Measurements from ENCODE around the gene MYMX.

MYMX gene

GRCh38 chr6:44260011-44260410 is 43.3 kb downstream of the MYMX start:
- TF ChIP-seq POLR2A (IDR thresholded peaks at IDR 0.05; ENCODE audit: low read length) (no peak), GATA1 (IDR thresholded peaks at IDR 0.05; ENCODE audit: low read depth, low read length) (no peak)
- no peak for DNase-seq

- DNase-seq, result no peak
- TF ChIP-seq POLR2A (IDR thresholded peaks at IDR 0.05; ENCODE audit: low read length) (no peak), GATA1 (IDR thresholded peaks at IDR 0.05; ENCODE audit: low read depth, low read length) (no peak)
Observed at GRCh38 chr6:44260451-44261297, 43.9 kb downstream of the MYMX start.

GRCh38 chr6:44261581-44261980 is 44.9 kb downstream of the MYMX start:
- no peak for DNase-seq
- no peak for TF ChIP-seq GATA1 (IDR thresholded peaks at IDR 0.05; ENCODE audit: low read depth, low read length)
- no peak for TF ChIP-seq POLR2A (IDR thresholded peaks at IDR 0.05; ENCODE audit: low read length)

- no peak for DNase-seq
- TF ChIP-seq POLR2A (IDR thresholded peaks at IDR 0.05; ENCODE audit: low read length) (no peak), GATA1 (IDR thresholded peaks at IDR 0.05; ENCODE audit: low read depth, low read length) (no peak)
Observed at GRCh38 chr6:44262467-44263353, 46.0 kb downstream of the MYMX start.

GRCh38 chr6:44263354-44264100 is 46.8 kb downstream of the MYMX start:
- no peak for DNase-seq
- TF ChIP-seq GATA1 (IDR thresholded peaks at IDR 0.05; ENCODE audit: low read depth, low read length) (no peak), POLR2A (IDR thresholded peaks at IDR 0.05; ENCODE audit: low read length) (no peak)

- no peak for DNase-seq
- TF ChIP-seq GATA1 (IDR thresholded peaks at IDR 0.05; ENCODE audit: low read depth, low read length) (no peak), POLR2A (IDR thresholded peaks at IDR 0.05; ENCODE audit: low read length) (no peak)
Observed at GRCh38 chr6:44264154-44265006, 47.7 kb downstream of the MYMX start.

- peak; percentile 84 to 90 for DNase-seq
Observed at GRCh38 chr6:44265007-44265721, 48.4 kb downstream of the MYMX start, which contains the start of gene NFKBIE. TSS of gene NFKBIE (minus strand) at chr6:44265551. CDS start at chr6:44265346, 205 bp downstream.

GRCh38 chr6:44265722-44266233 is 49.1 kb downstream of the MYMX start:
- no peak for DNase-seq

More at GRCh38 chr6:44265007-44265721, 48.4 kb downstream of the MYMX start, which contains the start of gene NFKBIE:
- TF ChIP-seq POLR2A (IDR thresholded peaks at IDR 0.05; ENCODE audit: low read length), result peak; percentile 37
- no peak for TF ChIP-seq GATA1 (IDR thresholded peaks at IDR 0.05; ENCODE audit: low read depth, low read length)

GRCh38 chr6:44266347-44266746 is 49.6 kb downstream of the MYMX start:
- no peak for DNase-seq
- TF ChIP-seq GATA1 (IDR thresholded peaks at IDR 0.05; ENCODE audit: low read depth, low read length) (no peak), POLR2A (IDR thresholded peaks at IDR 0.05; ENCODE audit: low read length) (no peak)

More at GRCh38 chr6:44265722-44266233, 49.1 kb downstream of the MYMX start:
- TF ChIP-seq GATA1 (IDR thresholded peaks at IDR 0.05; ENCODE audit: low read depth, low read length) (no peak), POLR2A (IDR thresholded peaks at IDR 0.05; ENCODE audit: low read length) (no peak)

GRCh38 chr6:44267252-44267651 is 50.5 kb downstream of the MYMX start:
- TF ChIP-seq POLR2A (IDR thresholded peaks at IDR 0.05; ENCODE audit: low read length) (no peak), GATA1 (IDR thresholded peaks at IDR 0.05; ENCODE audit: low read depth, low read length) (no peak)
- DNase-seq, result no peak
